Gastrocnemius medialis (tissue), 4 donors: ENCODE measurements around the gene ARHGAP19. TPM values are rescaled to one million over a fixed set of nuclear protein-coding genes. Genes with fewer than 3 reads are reported as not detected.

Experiments used
- ATAC-seq, 2 donors: fragments of 150-250 bp; one replicate each; pipeline ENCODE4 v1.9.1; 2016
- DNase-seq, 2 donors: peaks; one replicate each; pipeline ENCODE4 v3.0.0-alpha.2; 2019
- H3K27ac ChIP-seq, 4 donors: fragments of 200-600 bp; sonication (generic); 1 replicate in 1 of 4; 2 replicates in 3 of 4; pipeline ENCODE4 v1.5.1; 2016 to 2018; ENCODE audit warnings: mild to moderate bottlenecking in 2 of 4, moderate library complexity in 1 of 4
- H3K27me3 ChIP-seq, 3 donors: fragments of 200-600 bp; sonication (generic) in 2 of 3; 1 replicate in 1 of 3; 2 replicates in 2 of 3; pipeline versions ENCODE4 v1.5.1 to v1.6.0; 2016 to 2019; ENCODE audit warnings: mild to moderate bottlenecking in 1 of 3, moderate library complexity in 1 of 3
- H3K36me3 ChIP-seq, 2 donors: fragments of 200-600 bp; sonication (generic) in 1 of 2; one replicate each; pipeline ENCODE4 v1.5.1; 2017 to 2018
- H3K4me1 ChIP-seq, 2 donors: fragments of 200-600 bp; sonication (generic) in 1 of 2; one replicate each; pipeline ENCODE4 v1.5.1; 2016 to 2017; ENCODE audit warnings: mild to moderate bottlenecking in 2 of 2
- H3K4me3 ChIP-seq, 4 donors: fragments of 200-600 bp; sonication (generic) in 3 of 4; 1 replicate in 1 of 4; 2 replicates in 3 of 4; pipeline ENCODE4 v1.5.1; 2016 to 2019; ENCODE audit warnings: mild to moderate bottlenecking in 2 of 4
- H3K9me3 ChIP-seq, 3 donors: fragments of 200-600 bp; sonication (generic) in 2 of 3; 1 replicate in 1 of 3; 2 replicates in 2 of 3; pipeline ENCODE4 v1.5.1; 2016 to 2019
- POLR2A ChIP-seq, 2 donors: fragments of 450-650 bp; IDR thresholded peaks; one replicate each; pipeline ENCODE4 v1.6.1; 2017; ENCODE audit warnings: antibody characterized with exemption in 2 of 2, mild to moderate bottlenecking in 2 of 2, moderate library complexity in 2 of 2
- in situ Hi-C, 4 donors: fragments of 200-750 bp; cut with MboI; loops; one replicate each; pipeline versions ENCODE4 v1.15.0 to v1.8.0; 2017; ENCODE audit warnings: low sequenced_read_pairs in 4 of 4
- intact Hi-C: fragments of 100-400 bp; cut with DNase I; formaldehyde crosslinking; loops from one replicate; pipeline ENCODE4 v1.15.1; 2023; ENCODE audit warnings: low total_unique reads
- total RNA-seq, 4 donors: library from RNA; depleted of rRNA; stranded (reverse); fragments of >200 nt; gene quantifications; one replicate each; pipeline versions ENCODE4 v1.1.0 to v1.2.3, GENCODE V29; 2016
- TF ChIP-seq, protein P1 (sequence below), 5 experiments: fragments of 450-650 bp in 3 of 5; fragments of 200-600 bp in 2 of 5; sonication (generic) in 2 of 5; IDR thresholded peaks in 4 of 5; conservative IDR thresholded peaks in 1 of 5; 1 replicate in 4 of 5; 2 replicates in 1 of 5; pipeline ENCODE4 v1.5.1; 2016 to 2019; ENCODE audit warnings: antibody characterized with exemption in 5 of 5, mild to moderate bottlenecking in 3 of 5, moderate library complexity in 3 of 5

ARHGAP19 gene
- total RNA-seq, 4 donors from 2014 or later, result 1.7 to 12.3 (median 2.4) TPM

DNA sequence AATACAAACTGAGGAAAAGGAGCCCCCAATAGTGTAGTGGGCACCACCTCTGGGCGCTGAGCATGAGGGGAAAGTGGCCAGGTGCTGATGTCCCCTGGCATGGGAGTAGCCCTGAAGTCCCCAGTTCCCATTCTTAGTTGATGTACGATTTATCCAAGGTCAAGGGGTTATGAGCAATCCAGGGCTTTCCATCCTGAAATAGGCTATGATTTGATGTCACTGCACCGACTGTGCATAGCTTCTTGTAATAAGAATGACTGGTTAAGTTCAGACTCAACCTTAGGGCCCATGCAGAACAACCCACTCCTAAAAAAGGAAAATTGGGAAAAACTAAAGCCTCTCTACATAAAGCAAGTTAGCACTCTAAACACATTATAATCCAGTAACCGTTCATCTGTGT is 31.1 kb upstream of the ARHGAP19 start:
- Histone ChIP-seq H3K27ac (no peak overlapping the region), H3K4me3 (no peak overlapping the region), H3K36me3 (no peaks in the 10 kb centered on the region), H3K27me3 (no peaks in the 10 kb centered on the region), H3K9me3 (no peaks in the 10 kb centered on the region), H3K4me1 (peaks cover 18 to 19% of the 10 kb centered on the region in 2 donors)
- intact Hi-C loops, result no loop called here
- in situ Hi-C loops, result no loop called here
- DNase-seq (no peak), ATAC-seq (no peak)
- TF ChIP-seq POLR2A (IDR thresholded peaks at IDR 0.05), result no peak
- TF ChIP-seq, protein P1, sequence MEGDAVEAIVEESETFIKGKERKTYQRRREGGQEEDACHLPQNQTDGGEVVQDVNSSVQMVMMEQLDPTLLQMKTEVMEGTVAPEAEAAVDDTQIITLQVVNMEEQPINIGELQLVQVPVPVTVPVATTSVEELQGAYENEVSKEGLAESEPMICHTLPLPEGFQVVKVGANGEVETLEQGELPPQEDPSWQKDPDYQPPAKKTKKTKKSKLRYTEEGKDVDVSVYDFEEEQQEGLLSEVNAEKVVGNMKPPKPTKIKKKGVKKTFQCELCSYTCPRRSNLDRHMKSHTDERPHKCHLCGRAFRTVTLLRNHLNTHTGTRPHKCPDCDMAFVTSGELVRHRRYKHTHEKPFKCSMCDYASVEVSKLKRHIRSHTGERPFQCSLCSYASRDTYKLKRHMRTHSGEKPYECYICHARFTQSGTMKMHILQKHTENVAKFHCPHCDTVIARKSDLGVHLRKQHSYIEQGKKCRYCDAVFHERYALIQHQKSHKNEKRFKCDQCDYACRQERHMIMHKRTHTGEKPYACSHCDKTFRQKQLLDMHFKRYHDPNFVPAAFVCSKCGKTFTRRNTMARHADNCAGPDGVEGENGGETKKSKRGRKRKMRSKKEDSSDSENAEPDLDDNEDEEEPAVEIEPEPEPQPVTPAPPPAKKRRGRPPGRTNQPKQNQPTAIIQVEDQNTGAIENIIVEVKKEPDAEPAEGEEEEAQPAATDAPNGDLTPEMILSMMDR (IDR thresholded peaks at IDR 0.05 in 4 of 5, conservative IDR thresholded peaks at IDR 0.05 in 1 of 5), result no peak

DNA sequence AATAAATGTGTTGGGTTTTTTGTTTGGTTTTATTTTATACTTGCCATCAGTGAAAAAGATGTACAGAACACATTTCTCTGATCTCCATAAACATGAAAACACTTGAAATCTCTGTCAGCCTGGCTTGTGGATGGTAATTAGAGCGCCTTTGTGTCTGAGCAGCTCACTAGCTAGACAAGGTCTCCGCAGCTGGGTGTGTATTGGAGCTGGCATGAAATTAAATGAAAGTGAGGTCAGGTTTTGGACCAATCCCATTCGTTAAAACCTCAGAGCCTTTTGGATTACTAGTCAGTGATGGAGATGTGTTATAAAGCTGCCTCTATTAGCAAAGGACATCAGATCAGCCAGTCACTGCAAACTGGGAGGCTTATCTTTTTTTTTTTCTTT is 29.4 kb upstream of the ARHGAP19 start:
- no peak overlapping the region for H3K27ac ChIP-seq
- no peaks in the 10 kb centered on the region for H3K27me3 ChIP-seq
- no peaks in the 10 kb centered on the region for H3K9me3 ChIP-seq
- TF ChIP-seq POLR2A (IDR thresholded peaks at IDR 0.05), result no peak
- TF ChIP-seq, protein P1 (IDR thresholded peaks at IDR 0.05 in 4 of 5, conservative IDR thresholded peaks at IDR 0.05 in 1 of 5), result no peak
- DNase-seq (no peak), ATAC-seq (no peak)
- intact Hi-C loops (no loop called here), in situ Hi-C loops (no loop called here)
- H3K36me3 ChIP-seq, result no peaks in the 10 kb centered on the region
- H3K4me1 ChIP-seq, result peaks cover 18 to 19% of the 10 kb centered on the region in 2 donors
- peak overlapping the region in 2 of 4 donors; percentile 74 to 76 for H3K4me3 ChIP-seq

DNA sequence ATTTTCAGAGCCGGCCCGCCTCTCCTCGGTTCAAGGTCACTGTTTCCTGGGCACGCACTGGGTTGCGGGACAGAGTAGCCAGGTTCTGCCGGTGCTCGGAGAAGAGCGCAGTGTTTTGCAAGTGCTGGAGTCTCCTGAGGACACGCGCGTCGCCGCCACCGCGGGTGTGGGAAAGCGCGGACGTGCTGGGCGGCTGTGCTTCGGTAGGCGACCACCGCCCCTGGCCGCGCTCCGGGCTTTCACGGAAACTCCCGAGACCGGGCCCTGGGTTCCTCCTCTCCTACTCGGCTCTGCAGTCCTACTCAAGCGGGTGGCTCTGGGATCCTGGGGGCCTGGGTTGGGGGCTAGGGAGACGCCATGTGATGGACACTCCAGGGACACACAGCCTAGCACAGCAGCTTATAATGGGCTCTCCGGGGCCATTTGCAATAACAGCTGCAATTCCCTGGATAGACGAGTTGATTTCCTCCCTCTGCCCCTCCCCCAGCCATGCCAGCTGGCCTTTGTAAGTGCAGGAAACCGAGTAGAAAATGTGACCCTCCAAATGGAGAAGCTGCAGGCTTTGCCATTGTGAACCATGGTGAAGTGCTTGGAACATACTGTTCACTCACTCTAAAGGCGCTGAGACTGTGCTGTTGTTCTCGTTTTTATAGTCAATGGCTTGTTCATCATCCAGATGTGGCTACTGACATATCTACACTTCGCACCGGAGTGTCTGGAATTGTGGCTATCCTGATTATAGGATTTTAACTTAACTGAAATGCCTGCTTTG is 28.8 kb upstream of the ARHGAP19 start:
- in situ Hi-C loops (no loop called here), intact Hi-C loops (no loop called here)
- H3K27me3 ChIP-seq, result no peaks in the 10 kb centered on the region
- ATAC-seq (no peak), DNase-seq (peak; percentile 17 to 34)
- H3K9me3 ChIP-seq, result no peaks in the 10 kb centered on the region
- H3K4me1 ChIP-seq, result peaks cover 18 to 19% of the 10 kb centered on the region in 2 donors
- no peaks in the 10 kb centered on the region for H3K36me3 ChIP-seq
- H3K27ac ChIP-seq, result peak overlapping the region; percentile 61 to 97 (median 96)
- peak overlapping the region; percentile 74 to 88 (median 78) for H3K4me3 ChIP-seq
- TF ChIP-seq POLR2A (IDR thresholded peaks at IDR 0.05), result no peak
- TF ChIP-seq, protein P1 (IDR thresholded peaks at IDR 0.05 in 4 of 5, conservative IDR thresholded peaks at IDR 0.05 in 1 of 5), result no peak

DNA sequence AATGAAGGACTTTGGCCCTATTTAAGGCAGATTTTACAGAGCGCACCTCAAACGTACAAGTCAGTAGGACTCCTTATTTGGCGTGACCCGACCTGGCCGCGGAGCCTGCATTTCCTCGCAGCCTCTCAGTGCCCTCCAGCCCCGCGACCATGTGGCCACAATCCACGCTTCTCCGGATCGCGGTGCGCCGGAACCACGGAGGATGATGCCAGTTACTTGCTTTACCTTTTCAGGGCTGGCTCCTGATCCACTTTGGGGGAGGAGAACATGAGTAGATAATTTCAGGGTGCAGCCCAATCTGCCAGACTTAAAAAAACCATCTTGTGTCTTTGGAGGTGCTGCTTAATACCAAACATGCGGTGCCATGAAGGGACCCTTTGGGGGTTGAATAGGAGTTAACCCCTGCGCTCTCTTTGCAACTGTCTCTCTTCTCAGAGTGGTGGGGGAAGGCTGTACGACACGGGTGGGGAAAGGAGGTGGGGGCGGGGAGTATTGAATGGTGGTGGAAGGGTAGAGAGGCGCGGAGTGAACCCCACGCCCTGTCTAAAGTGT is 28.1 kb upstream of the ARHGAP19 start:
- no peaks in the 10 kb centered on the region for H3K36me3 ChIP-seq
- H3K9me3 ChIP-seq, result no peaks in the 10 kb centered on the region
- H3K4me1 ChIP-seq, result peaks cover 18 to 19% of the 10 kb centered on the region in 2 donors
- ATAC-seq, result no peak
- no peak for DNase-seq
- peak overlapping the region; percentile 74 to 88 (median 78) for H3K4me3 ChIP-seq
- intact Hi-C loops (no loop called here), in situ Hi-C loops (no loop called here)
- peak overlapping the region; percentile 61 to 97 (median 96) for H3K27ac ChIP-seq
- no peak for TF ChIP-seq POLR2A (IDR thresholded peaks at IDR 0.05)
- TF ChIP-seq, protein P1 (IDR thresholded peaks at IDR 0.05 in 4 of 5, conservative IDR thresholded peaks at IDR 0.05 in 1 of 5), result no peak
- no peaks in the 10 kb centered on the region for H3K27me3 ChIP-seq
